SH-SY5Y (cell line): ENCODE measurements around the gene FREY1.

Source experiments
- GATA2 ChIP-seq: IDR thresholded peaks from 2 replicates; pipeline ENCODE4 v1.6.1; 2011; ENCODE audit warnings: mild to moderate bottlenecking, low read depth, low read length
- GATA3 ChIP-seq: IDR thresholded peaks from 2 replicates; pipeline ENCODE4 v1.6.1; 2011; ENCODE audit warnings: low read depth, mild to moderate bottlenecking, low read length, moderate library complexity

- no peak for TF ChIP-seq GATA3
- no peak for TF ChIP-seq GATA2
Observed at GRCh38 chr11:45884596-45885185, 22.4 kb downstream of the FREY1 start.
